ENCODE measurements around the gene SEC24D. TPM values are rescaled to one million over a fixed set of nuclear protein-coding genes. Genes with fewer than 3 reads are reported as not detected.

SEC24D gene
- total and polyA plus RNA-seq, 2 of the 8 experiments (the other 6 are each of a cell fraction or from before 2014, with no cell fraction given), result 28.9 to 91.6 TPM

DNA sequence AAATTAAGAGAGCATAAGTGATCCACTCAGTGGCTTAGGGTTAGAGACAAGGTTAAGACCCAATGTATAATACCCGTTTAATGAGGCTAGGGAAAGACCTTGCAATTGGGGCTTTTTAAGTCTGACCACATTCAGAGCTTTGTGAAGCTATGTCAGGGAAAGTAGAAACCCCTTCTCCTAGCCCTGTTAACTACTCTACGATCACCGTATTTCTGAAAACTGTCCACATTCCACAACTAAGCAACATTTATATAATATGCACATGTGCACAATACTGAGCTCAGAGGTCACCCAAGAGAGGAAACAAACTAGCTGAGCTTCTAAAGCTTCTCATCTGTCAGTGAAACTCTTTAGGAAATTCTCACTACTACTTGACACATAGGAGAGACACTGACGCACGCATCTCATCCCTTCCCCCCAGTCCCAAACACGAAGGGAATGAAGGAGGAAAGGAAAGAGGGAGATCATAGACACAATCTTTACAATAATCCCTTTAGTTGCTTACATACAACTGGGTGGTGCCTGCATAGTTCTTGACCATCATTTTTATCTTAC, 94.5 kb downstream of the SEC24D start (continued):
- TF ChIP-seq CHD7 (IDR thresholded peaks at IDR 0.05; ENCODE audit: insufficient replicate concordance, low read length) (no peak), JUND (IDR thresholded peaks at IDR 0.05; ENCODE audit: low read length) (no peak), ATF3 (IDR thresholded peaks at IDR 0.05; ENCODE audit: insufficient read depth, low read depth, low read length) (no peak), HDAC2 (IDR thresholded peaks at IDR 0.05; ENCODE audit: borderline replicate concordance in 1 of 2, low read depth in 2 of 2, low read length in 2 of 2) (no peak), E2F6 (IDR thresholded peaks at IDR 0.05) (no peak), GABPA (IDR thresholded peaks at IDR 0.05; ENCODE audit: borderline replicate concordance, insufficient read depth, low read length) (no peak), MAFK (IDR thresholded peaks at IDR 0.05; ENCODE audit: low read depth, low read length) (no peak), CTBP2 (IDR thresholded peaks at IDR 0.05; ENCODE audit: borderline replicate concordance, insufficient read depth, insufficient read length, low read length) (no peak)
